ENCODE data around the gene DARS2. TPM values are rescaled to one million over a fixed set of nuclear protein-coding genes. Genes with fewer than 3 reads are reported as not detected.

The DARS2 gene
- total RNA-seq, 1 donor from 2014 or later: 12.9 TPM

GRCh38 chr1:173827611-173828010 lies 3.1 kb downstream of the DARS2 start:
- Histone ChIP-seq H3K4me3 (ENCODE audit: low read depth, low read length) (no peak overlapping the region), H3K36me3 (ENCODE audit: control insufficient read depth, insufficient read depth, low read length) (no peaks in the 10 kb centered on the region), H3K27me3 (ENCODE audit: control insufficient read depth, insufficient read depth, low read length) (no peaks in the 10 kb centered on the region)
- TF ChIP-seq CTCF (IDR thresholded peaks at IDR 0.05; ENCODE audit: insufficient read depth, low read length, severe bottlenecking): no peak
- FAIRE-seq (no peak), DNase-seq (ENCODE audit: low read depth) (no peak)

- no peaks in the 10 kb centered on the region for H3K36me3 ChIP-seq (ENCODE audit: control insufficient read depth, insufficient read depth, low read length)
- FAIRE-seq: no peak
These were observed 8.3 kb downstream of the DARS2 start for GRCh38 chr1:173832748-173833147.

GRCh38 chr1:173852105-173852504 lies 27.6 kb downstream of the DARS2 start:
- no peak for FAIRE-seq
- Histone ChIP-seq H3K27me3 (ENCODE audit: control insufficient read depth, insufficient read depth, low read length) (no peaks in the 10 kb centered on the region), H3K4me3 (ENCODE audit: low read depth, low read length) (no peak overlapping the region), H3K36me3 (ENCODE audit: control insufficient read depth, insufficient read depth, low read length) (peaks cover 2% of the 10 kb centered on the region)
- DNase-seq (ENCODE audit: low read depth): no peak
- no peak for TF ChIP-seq CTCF (IDR thresholded peaks at IDR 0.05; ENCODE audit: insufficient read depth, low read length, severe bottlenecking)

More at GRCh38 chr1:173832748-173833147, 8.3 kb downstream of the DARS2 start:
- DNase-seq (ENCODE audit: low read depth): no peak
- Histone ChIP-seq H3K27me3 (ENCODE audit: control insufficient read depth, insufficient read depth, low read length) (no peaks in the 10 kb centered on the region), H3K4me3 (ENCODE audit: low read depth, low read length) (no peak overlapping the region)
- no peak for TF ChIP-seq CTCF (IDR thresholded peaks at IDR 0.05; ENCODE audit: insufficient read depth, low read length, severe bottlenecking)

DNA sequence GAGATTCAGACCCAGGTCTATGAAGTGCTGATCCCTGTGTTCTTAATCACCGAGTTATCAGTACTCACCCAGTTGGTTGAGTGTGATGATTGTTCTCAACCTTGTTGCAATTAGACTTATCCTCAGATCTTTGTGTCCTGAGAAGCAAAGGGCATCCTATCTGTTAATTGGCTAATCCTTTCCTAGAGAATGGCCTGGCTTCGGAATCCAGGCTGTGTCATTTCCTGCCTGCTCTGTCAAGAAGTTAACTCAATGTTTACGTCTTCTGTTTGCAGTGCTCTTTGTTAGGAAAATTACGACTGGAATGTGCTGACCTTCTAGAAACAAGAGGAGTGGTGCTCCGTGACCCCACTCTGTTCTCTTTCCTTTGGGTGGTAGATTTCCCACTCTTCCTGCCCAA lies 28.6 kb downstream of the DARS2 start:
- H3K36me3 ChIP-seq (ENCODE audit: control insufficient read depth, insufficient read depth, low read length): peaks cover 2% of the 10 kb centered on the region
- DNase-seq (ENCODE audit: low read depth): peak; percentile 81

DNA sequence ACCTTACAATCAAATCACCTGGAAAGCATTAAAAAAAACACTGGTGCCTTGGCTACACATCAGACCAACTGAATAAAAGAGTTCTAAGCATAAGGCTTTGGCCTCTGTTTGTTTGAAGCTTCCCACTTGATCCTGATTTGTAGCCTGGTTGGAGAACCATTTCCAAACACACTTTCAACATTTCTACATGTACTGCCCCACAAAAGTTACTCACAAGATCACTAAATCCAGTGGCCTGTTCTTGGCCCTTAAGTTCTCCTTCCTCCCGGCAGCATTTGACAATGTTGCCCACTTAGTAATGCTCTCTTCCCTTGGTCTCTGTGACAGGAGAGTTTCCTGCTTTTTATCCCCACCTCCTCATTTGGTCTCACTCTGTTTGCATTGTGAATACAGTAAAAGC lies 31.5 kb downstream of the DARS2 start:
- FAIRE-seq (no peak), DNase-seq (ENCODE audit: low read depth) (no peak)
- peaks cover 2% of the 10 kb centered on the region for H3K36me3 ChIP-seq (ENCODE audit: control insufficient read depth, insufficient read depth, low read length)
- H3K4me3 ChIP-seq (ENCODE audit: low read depth, low read length): no peak overlapping the region
- H3K27me3 ChIP-seq (ENCODE audit: control insufficient read depth, insufficient read depth, low read length): no peaks in the 10 kb centered on the region
- TF ChIP-seq CTCF (IDR thresholded peaks at IDR 0.05; ENCODE audit: insufficient read depth, low read length, severe bottlenecking): no peak

More for the DNA sequence above, 28.6 kb downstream of the DARS2 start:
- no peak for FAIRE-seq
- no peak overlapping the region for H3K4me3 ChIP-seq (ENCODE audit: low read depth, low read length)
- TF ChIP-seq CTCF (IDR thresholded peaks at IDR 0.05; ENCODE audit: insufficient read depth, low read length, severe bottlenecking): no peak
- H3K27me3 ChIP-seq (ENCODE audit: control insufficient read depth, insufficient read depth, low read length): no peaks in the 10 kb centered on the region

DNA sequence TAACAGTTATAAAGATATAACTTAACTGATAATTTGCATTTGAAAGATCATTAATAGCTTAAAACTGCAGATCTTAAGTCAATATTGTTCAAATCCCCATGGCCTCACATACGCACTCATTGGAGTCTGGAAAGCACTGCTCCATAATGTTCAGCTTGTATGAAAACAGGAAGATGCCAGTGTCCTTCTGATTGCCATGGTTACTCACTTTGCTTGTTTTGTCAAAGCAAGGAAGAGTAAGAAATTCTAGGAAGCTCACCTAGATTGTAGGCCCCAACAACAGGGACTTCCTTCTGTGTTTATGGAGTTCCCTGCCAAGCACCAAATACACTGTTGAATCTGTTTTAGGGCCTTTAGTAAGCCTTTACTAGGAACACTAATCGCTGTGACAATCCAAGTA lies 32.4 kb downstream of the DARS2 start:
- no peak for TF ChIP-seq CTCF (IDR thresholded peaks at IDR 0.05; ENCODE audit: insufficient read depth, low read length, severe bottlenecking)
- Histone ChIP-seq H3K27me3 (ENCODE audit: control insufficient read depth, insufficient read depth, low read length) (no peaks in the 10 kb centered on the region), H3K4me3 (ENCODE audit: low read depth, low read length) (no peak overlapping the region), H3K36me3 (ENCODE audit: control insufficient read depth, insufficient read depth, low read length) (peaks cover 2% of the 10 kb centered on the region)
- no peak for DNase-seq (ENCODE audit: low read depth)
- FAIRE-seq: no peak

All from bronchial epithelial cell (primary cell).